Ovary (tissue), 3 donors: ENCODE results near the gene DOCK10.

ENCODE experiments used
- EP300 ChIP-seq: sonication (generic); formaldehyde crosslinking; IDR thresholded peaks from one replicate; pipeline ENCODE4 v1.6.1; 2017; ENCODE audit warnings: antibody characterized with exemption
- POLR2A ChIP-seq: fragments of 450-650 bp; IDR thresholded peaks from one replicate; pipeline ENCODE4 v1.6.1; 2017; ENCODE audit warnings: antibody characterized with exemption, mild to moderate bottlenecking, moderate library complexity
- TF ChIP-seq, protein P1 (sequence below), 3 donors: fragments of 450-650 bp in 2 of 3; fragments of 200-600 bp in 1 of 3; IDR thresholded peaks; one replicate each; pipeline versions ENCODE4 v1.5.1 to v1.8.0; 2016 to 2022; ENCODE audit warnings: antibody characterized with exemption in 3 of 3, mild to moderate bottlenecking in 1 of 3
- donor health status: DM: no; HTN: no; CAD: no.

DNA sequence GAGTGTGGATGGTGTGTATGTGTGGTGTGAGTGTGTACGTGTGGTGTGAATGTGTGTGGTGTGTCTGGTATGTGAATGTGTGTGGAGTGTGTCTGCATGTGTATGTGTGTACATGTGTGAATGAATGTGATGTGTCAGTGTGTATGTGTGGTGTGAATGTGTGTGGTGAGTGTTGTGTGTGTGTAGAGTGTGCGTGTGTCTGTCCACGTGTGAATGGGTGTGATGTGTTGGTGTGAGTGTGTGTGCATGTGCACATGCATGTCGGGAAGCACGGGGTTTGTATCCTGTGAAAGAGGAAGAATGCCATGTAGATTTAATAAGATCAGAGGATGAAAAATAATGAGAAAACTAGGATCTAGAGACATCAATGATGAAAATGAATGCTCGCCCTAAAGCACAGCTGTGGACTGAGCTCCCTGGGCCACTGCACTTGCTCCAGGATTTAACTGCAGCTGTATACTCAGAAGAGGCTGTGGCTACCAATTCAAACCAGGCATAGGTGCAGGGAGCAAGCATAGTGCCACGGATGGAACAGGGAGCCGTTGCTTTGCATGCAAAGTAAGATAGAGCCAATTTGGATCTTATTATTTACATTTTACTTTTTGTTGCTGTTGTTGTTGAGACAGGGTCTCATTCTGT lies 122.7 kb downstream of the DOCK10 start:
- TF ChIP-seq POLR2A (no peak), EP300 (no peak)
- TF ChIP-seq, protein P1, sequence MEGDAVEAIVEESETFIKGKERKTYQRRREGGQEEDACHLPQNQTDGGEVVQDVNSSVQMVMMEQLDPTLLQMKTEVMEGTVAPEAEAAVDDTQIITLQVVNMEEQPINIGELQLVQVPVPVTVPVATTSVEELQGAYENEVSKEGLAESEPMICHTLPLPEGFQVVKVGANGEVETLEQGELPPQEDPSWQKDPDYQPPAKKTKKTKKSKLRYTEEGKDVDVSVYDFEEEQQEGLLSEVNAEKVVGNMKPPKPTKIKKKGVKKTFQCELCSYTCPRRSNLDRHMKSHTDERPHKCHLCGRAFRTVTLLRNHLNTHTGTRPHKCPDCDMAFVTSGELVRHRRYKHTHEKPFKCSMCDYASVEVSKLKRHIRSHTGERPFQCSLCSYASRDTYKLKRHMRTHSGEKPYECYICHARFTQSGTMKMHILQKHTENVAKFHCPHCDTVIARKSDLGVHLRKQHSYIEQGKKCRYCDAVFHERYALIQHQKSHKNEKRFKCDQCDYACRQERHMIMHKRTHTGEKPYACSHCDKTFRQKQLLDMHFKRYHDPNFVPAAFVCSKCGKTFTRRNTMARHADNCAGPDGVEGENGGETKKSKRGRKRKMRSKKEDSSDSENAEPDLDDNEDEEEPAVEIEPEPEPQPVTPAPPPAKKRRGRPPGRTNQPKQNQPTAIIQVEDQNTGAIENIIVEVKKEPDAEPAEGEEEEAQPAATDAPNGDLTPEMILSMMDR (IDR thresholded peaks at IDR 0.05), result no peak
